ENCODE measurements around the gene CCDC92B. TPM values are rescaled to one million over a fixed set of nuclear protein-coding genes. Genes with fewer than 3 reads are reported as not detected.

Gene CCDC92B
- total and polyA plus RNA-seq, 2 of the 13 experiments (the other 11 are each of a cell fraction or from before 2014, with no cell fraction given) = not detected

DNA sequence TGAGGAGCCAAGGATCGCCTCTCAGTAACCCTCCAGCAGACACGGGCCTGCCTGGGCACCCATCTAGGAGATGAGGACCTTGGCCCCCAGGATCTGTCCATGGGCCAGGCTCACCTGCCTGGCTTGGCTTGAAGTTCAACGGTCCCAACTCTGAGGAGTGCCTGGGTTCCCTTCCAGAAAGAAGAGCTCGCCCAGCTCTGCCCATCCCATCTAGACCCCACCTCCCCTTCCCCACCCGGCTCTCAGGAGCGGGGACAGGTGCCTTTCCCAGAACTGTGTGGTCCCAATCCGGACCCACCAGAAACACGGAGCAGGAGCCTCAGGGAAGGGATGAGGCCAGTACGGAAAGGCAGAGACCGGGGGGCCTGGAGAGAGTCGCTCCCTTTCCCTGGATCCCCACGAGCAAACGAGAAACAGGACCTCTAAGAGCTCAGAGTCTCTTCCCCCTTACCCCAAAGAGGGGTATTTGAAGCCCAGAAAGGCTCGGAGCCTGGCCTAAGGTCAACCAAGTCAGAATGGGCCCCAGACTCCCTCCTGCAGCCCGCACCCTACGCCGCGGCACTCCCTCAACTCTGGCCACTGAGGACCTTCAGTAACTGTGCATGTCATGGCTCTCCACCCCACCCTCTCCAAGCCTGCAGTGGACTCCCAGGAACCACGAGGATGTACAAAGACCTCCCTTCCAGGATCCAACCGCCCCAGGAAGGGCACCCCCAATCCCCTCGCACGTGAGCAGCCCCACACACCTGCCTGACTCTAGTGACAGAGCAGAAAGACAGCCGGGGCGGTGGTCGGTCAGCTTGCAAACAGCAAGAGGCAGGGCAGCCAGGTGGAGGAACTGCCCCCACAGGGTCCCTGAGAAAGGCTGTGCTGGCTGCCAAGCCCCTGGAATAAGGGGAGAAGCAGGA lies 43.3 kb downstream of the CCDC92B start:
- Histone ChIP-seq H3K79me2 (ENCODE audit: insufficient read depth, low read length) (peaks cover 65% of the 10 kb centered on the region), H3K4me3 (replicated peaks in 1 of 3; ENCODE audit: insufficient read depth in 1 of 3, low read depth in 2 of 3, low read length in 3 of 3) (no peak overlapping the region), H3K4me2 (ENCODE audit: low read depth, low read length) (no peak overlapping the region; the same call in 1 of the 2 replicates), H2AFZ (ENCODE audit: low read length) (no peak overlapping the region), H3K9me3 (ENCODE audit: low read length) (no peaks in the 10 kb centered on the region), H3K27me3 (ENCODE audit: control insufficient read depth in 1 of 2, insufficient read depth in 2 of 2, low read length in 2 of 2) (no peaks in the 10 kb centered on the region; a peak in 1 of 5 replicates), H4K20me1 (ENCODE audit: insufficient read depth, low read length) (peaks cover 55% of the 10 kb centered on the region), H3K9ac (ENCODE audit: insufficient read depth, low read depth, low read length) (no peak overlapping the region), H3K27ac (ENCODE audit: extremely low read length, insufficient read depth, low read length) (no peak overlapping the region), H3K36me3 (replicated peaks in 1 of 2; ENCODE audit: control insufficient read depth in 1 of 2, insufficient read depth in 2 of 2, low read length in 2 of 2) (peaks cover 19 to 49% of the 10 kb centered on the region in 2 experiments), H3K4me1 (ENCODE audit: insufficient read depth, low read length) (peaks cover 57% of the 10 kb centered on the region)
- FAIRE-seq = no peak
- POLR2A ChIA-PET = no interaction called here
- no peak for TF ChIP-seq SMARCC2 (IDR thresholded peaks at IDR 0.05)
- intact Hi-C loops (cut with micrococcal nuclease; ENCODE audit: unreplicated experiment) (no loop called here), in situ Hi-C loops (cut with HindIII; ENCODE audit: extremely low pct_ligation_motif_present, low pct_unique_long_range_greater_than_20kb) (no loop called here)
- no peak for DNase-seq (ENCODE audit: low spot score)
- BruUV-seq (replicated peaks) = no TSS peak
- no peak for ATAC-seq
- CTCF ChIA-PET (ENCODE audit: low intra/inter-chr PET ratio, low total read pairs) = no interaction called here
- 92% methylated on average over 19 of the region's 25 CpGs for WGBS (ENCODE audit: low lambda C conversion rate)

DNA sequence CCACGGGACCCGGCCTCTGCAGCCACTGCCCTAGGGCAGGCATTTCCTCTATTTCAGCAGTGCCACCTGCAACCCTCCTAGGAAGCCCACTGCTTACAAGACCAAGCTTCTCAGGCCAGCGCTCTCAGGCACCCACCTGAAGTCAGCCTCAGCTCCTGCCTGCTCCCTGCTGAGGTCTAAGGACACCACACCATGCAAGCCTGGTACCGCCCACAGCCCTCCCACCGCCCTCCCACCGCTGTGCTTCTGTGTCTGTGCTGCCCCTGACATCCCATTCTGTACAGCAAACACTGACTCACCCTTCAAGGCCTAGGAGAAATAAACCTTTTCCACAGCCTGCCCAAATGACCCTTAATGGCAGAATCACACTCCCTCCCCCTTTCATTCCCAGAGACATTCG lies 44.2 kb downstream of the CCDC92B start:
- in situ Hi-C loops (cut with HindIII; ENCODE audit: extremely low pct_ligation_motif_present, low pct_unique_long_range_greater_than_20kb) = no loop called here
- Histone ChIP-seq H3K27me3 (ENCODE audit: control insufficient read depth in 1 of 2, insufficient read depth in 2 of 2, low read length in 2 of 2) (no peaks in the 10 kb centered on the region; a peak in 1 of 5 replicates), H3K79me2 (ENCODE audit: insufficient read depth, low read length) (peaks cover 56% of the 10 kb centered on the region), H3K9ac (ENCODE audit: insufficient read depth, low read depth, low read length) (no peak overlapping the region), H3K27ac (ENCODE audit: extremely low read length, insufficient read depth, low read length) (no peak overlapping the region), H2AFZ (ENCODE audit: low read length) (no peak overlapping the region), H3K4me2 (ENCODE audit: low read depth, low read length) (no peak overlapping the region), H3K4me1 (ENCODE audit: insufficient read depth, low read length) (peaks cover 53% of the 10 kb centered on the region), H3K4me3 (replicated peaks in 1 of 3; ENCODE audit: insufficient read depth in 1 of 3, low read depth in 2 of 3, low read length in 3 of 3) (no peak overlapping the region), H3K9me3 (ENCODE audit: low read length) (no peaks in the 10 kb centered on the region), H4K20me1 (ENCODE audit: insufficient read depth, low read length) (peaks cover 52% of the 10 kb centered on the region), H3K36me3 (replicated peaks in 1 of 2; ENCODE audit: control insufficient read depth in 1 of 2, insufficient read depth in 2 of 2, low read length in 2 of 2) (peaks cover 25 to 56% of the 10 kb centered on the region in 2 experiments)
- BruUV-seq (replicated peaks) = no TSS peak
- POLR2A ChIA-PET = no interaction called here
- ATAC-seq = peak; percentile 5; the same call in 1 of the 3 replicates
- FAIRE-seq = no peak
- intact Hi-C loops (cut with micrococcal nuclease; ENCODE audit: unreplicated experiment) = no loop called here
- peak; percentile 25 for DNase-seq (ENCODE audit: low spot score)
- TF ChIP-seq NFYB (CRISPR knock-in tag; IDR thresholded peaks at IDR 0.05) (no peak), FOSL2 (CRISPR knock-in tag; IDR thresholded peaks at IDR 0.05) (peak; percentile 50), SMAD9 (CRISPR knock-in tag; IDR thresholded peaks at IDR 0.05) (no peak), STAT5B (CRISPR knock-in tag; IDR thresholded peaks at IDR 0.05) (no peak), ZFP36L2 (CRISPR knock-in tag; IDR thresholded peaks at IDR 0.05) (no peak), TMF1 (CRISPR knock-in tag; IDR thresholded peaks at IDR 0.05; ENCODE audit: low read depth) (no peak)
- 92% methylated on average over 7 of the region's 7 CpGs for WGBS (ENCODE audit: low lambda C conversion rate)
- CTCF ChIA-PET (ENCODE audit: low intra/inter-chr PET ratio, low total read pairs) = no interaction called here
